AG04450 (cell line): ENCODE measurements around the gene ANOS1. TPM values are rescaled to one million over a fixed set of nuclear protein-coding genes. Genes with fewer than 3 reads are reported as not detected.

Source experiments
- CTCF ChIA-PET: fragments of 300-600, 350-600 bp; formaldehyde crosslinking; extraction: SDS; loops from one replicate; lab custom pipeline; 2022; ENCODE audit warnings: antibody characterized with exemption, inconsistent platforms; lab: Charles Lee
- POLR2A ChIA-PET: fragments of 350-600 bp; formaldehyde crosslinking; extraction: SDS; loops from one replicate; lab custom pipeline; 2021; ENCODE audit warnings: antibody characterized with exemption, inconsistent platforms; lab: Yijun Ruan, JAX
- DNase-seq: peaks from one replicate; pipeline ENCODE4 v3.0.0-alpha.2; 2011; ENCODE audit warnings: low read depth, low spot score
- H3K27ac ChIP-seq: one replicate; pipeline ENCODE4 v1.5.1; 2012; ENCODE audit warnings: low read depth, low read length, control low read depth
- H3K27me3 ChIP-seq: one replicate; pipeline ENCODE4 v1.6.0; 2012; ENCODE audit warnings: low read length; ENCODE audit not compliant: control insufficient read depth, insufficient read depth
- H3K4me3 ChIP-seq: 2 replicates; pipeline ENCODE4 v1.5.1; 2011; ENCODE audit warnings: mild to moderate bottlenecking, low read depth, low read length, control low read depth
- H3K9me3 ChIP-seq: 2 replicates; pipeline ENCODE4 v1.5.1; 2012; ENCODE audit warnings: low read length; ENCODE audit not compliant: control insufficient read depth, insufficient read depth
- CTCF ChIP-seq: IDR thresholded peaks from 2 replicates; pipeline ENCODE4 v1.5.1; 2011; ENCODE audit warnings: low read depth, low read length, control low read depth, inconsistent platforms
- polyA plus RNA-seq: library from polyadenylated mRNA; depleted of rRNA; stranded (reverse); fragments of >200 nt; gene quantifications from 2 replicates; pipeline ENCODE4 v1.2.3, GENCODE V29; 2011

Gene ANOS1
- polyA plus RNA-seq, 1 experiment: 0.30 TPM

DNA sequence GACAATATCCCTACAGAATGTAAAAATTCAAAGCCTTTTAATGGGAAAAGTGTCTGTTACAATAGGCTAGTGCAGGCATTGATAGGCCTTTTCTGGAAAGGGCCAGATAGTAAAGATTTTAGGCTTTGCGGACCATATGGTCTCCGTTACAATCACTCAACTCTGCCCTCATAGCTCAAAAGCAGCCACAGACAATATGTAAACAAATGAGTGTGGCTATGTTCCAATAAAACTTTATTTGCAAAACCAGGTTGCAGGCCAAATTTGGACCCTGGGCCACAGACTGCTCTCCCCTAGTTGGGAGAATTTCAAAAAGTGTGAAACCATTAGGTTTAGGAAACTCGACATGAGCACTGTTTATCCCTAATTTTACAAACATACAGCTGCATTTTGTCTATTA lies 155.1 kb downstream of the ANOS1 start:
- Histone ChIP-seq H3K9me3 (no peaks in the 10 kb centered on the region), H3K27me3 (no peaks in the 10 kb centered on the region), H3K27ac (no peak overlapping the region), H3K4me3 (no peak overlapping the region)
- no peak for TF ChIP-seq CTCF
- POLR2A ChIA-PET: no interaction called here
- CTCF ChIA-PET: no interaction called here
- no peak for DNase-seq

- Histone ChIP-seq H3K9me3 (no peaks in the 10 kb centered on the region), H3K27ac (no peak overlapping the region), H3K4me3 (no peak overlapping the region), H3K27me3 (no peaks in the 10 kb centered on the region)
- TF ChIP-seq CTCF: no peak
- no peak for DNase-seq
- POLR2A ChIA-PET: no interaction called here
- CTCF ChIA-PET: no interaction called here
Observed at GRCh38 chrX:8565729-8566128, 166.2 kb downstream of the ANOS1 start.

- no peak for DNase-seq
- CTCF ChIA-PET: no interaction called here
- no peak for TF ChIP-seq CTCF
- no peak overlapping the region for H3K27ac ChIP-seq
- POLR2A ChIA-PET: no interaction called here
- no peaks in the 10 kb centered on the region for H3K27me3 ChIP-seq
- H3K4me3 ChIP-seq: no peak overlapping the region
- no peaks in the 10 kb centered on the region for H3K9me3 ChIP-seq
Observed at GRCh38 chrX:8548446-8548845, 183.5 kb downstream of the ANOS1 start.

GRCh38 chrX:8546715-8547114 lies 185.2 kb downstream of the ANOS1 start:
- TF ChIP-seq CTCF: no peak
- H3K27me3 ChIP-seq: no peaks in the 10 kb centered on the region
- POLR2A ChIA-PET: no interaction called here
- CTCF ChIA-PET: no interaction called here
- H3K9me3 ChIP-seq: no peaks in the 10 kb centered on the region
- no peak for DNase-seq
- no peak overlapping the region for H3K4me3 ChIP-seq
- no peak overlapping the region for H3K27ac ChIP-seq

DNA sequence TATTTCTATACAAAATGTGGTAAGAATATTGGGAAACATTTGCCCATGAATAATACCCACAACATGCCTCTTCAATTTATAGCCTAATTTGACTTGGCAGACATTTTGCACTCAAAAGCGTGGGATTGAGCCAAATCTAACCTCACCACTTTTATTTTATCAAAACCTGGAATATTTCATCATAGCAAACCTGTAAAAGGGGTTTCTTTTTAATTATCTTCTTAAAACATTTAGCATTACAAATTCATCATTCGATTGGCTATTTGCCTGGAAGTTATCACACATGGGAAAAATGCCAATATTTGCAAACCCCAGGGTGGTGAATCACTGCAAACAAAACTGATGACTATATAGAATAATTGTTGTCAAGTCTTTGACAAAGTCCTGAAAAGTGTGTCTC lies 211.1 kb downstream of the ANOS1 start:
- Histone ChIP-seq H3K27ac (no peak overlapping the region), H3K4me3 (no peak overlapping the region), H3K9me3 (no peaks in the 10 kb centered on the region), H3K27me3 (no peaks in the 10 kb centered on the region)
- ChIA-PET CTCF (no interaction called here), POLR2A (no interaction called here)
- no peak for TF ChIP-seq CTCF
- DNase-seq: no peak
